HepG2 (cell line): Measurements from ENCODE around the gene SLC22A14. TPM values are rescaled to one million over a fixed set of nuclear protein-coding genes. Genes with fewer than 3 reads are reported as not detected.
A peak's percentile ranks its signal among the peaks of the same experiment; 100 is the strongest.

Experiments
- AGO1 ChIP-seq: fragments of 200-400 bp; formaldehyde crosslinking; IDR thresholded peaks from 2 replicates; pipeline ENCODE4 v1.6.1; 2017; ENCODE audit warnings: mild to moderate bottlenecking, low read depth, low read length, moderate library complexity; ENCODE audit not compliant: poor library complexity, severe bottlenecking
- FOXK1 ChIP-seq: sonication (generic); formaldehyde crosslinking; IDR thresholded peaks from 2 replicates; pipeline ENCODE4 v1.4.0; 2020; ENCODE audit warnings: low read depth, missing genetic modification reagents, borderline replicate concordance
- HDAC6 ChIP-seq: fragments of 200-600 bp; sonication (generic); IDR thresholded peaks from 2 replicates; pipeline ENCODE4 v1.7.0; 2017; ENCODE audit warnings: mild to moderate bottlenecking, antibody characterized with exemption, low read length, low read depth
- HNRNPK ChIP-seq: fragments of 200-400 bp; formaldehyde crosslinking; IDR thresholded peaks from 2 replicates; pipeline ENCODE4 v1.6.1; 2018; ENCODE audit warnings: low read length, low read depth, moderate library complexity, mild to moderate bottlenecking; ENCODE audit not compliant: poor library complexity, severe bottlenecking
- HOXA5 ChIP-seq: sonication (generic); formaldehyde crosslinking; IDR thresholded peaks from 2 replicates; pipeline ENCODE4 v1.4.0; 2020; ENCODE audit warnings: missing genetic modification reagents
- IKZF4 ChIP-seq: sonication (generic); formaldehyde crosslinking; IDR thresholded peaks from 2 replicates; pipeline ENCODE4 v1.5.1; 2020; ENCODE audit warnings: borderline replicate concordance, mild to moderate bottlenecking, low read depth, missing genetic modification reagents; ENCODE audit errors: not compliant biosample characterization
- NBN ChIP-seq: fragments of 450-650 bp; conservative IDR thresholded peaks from 2 replicates; pipeline ENCODE4 v1.6.1; 2017
- NCOA2 ChIP-seq: sonication (generic); formaldehyde crosslinking; IDR thresholded peaks from 2 replicates; pipeline ENCODE4 v1.8.0; 2022; ENCODE audit warnings: inconsistent platforms
- RBFOX2 ChIP-seq: fragments of 200-400 bp; formaldehyde crosslinking; IDR thresholded peaks from 2 replicates; pipeline ENCODE4 v1.6.1; 2017; ENCODE audit warnings: low read depth, mild to moderate bottlenecking, low read length
- TFDP2 ChIP-seq: sonication (generic); formaldehyde crosslinking; IDR thresholded peaks from 2 replicates; pipeline ENCODE4 v1.4.0; 2020; ENCODE audit warnings: missing genetic modification reagents
- ZNF232 ChIP-seq: sonication (generic); formaldehyde crosslinking; IDR thresholded peaks from 2 replicates; pipeline ENCODE4 v1.4.0; 2020; ENCODE audit warnings: missing genetic modification reagents, borderline replicate concordance
- ZNF335 ChIP-seq: sonication (generic); formaldehyde crosslinking; IDR thresholded peaks from 2 replicates; pipeline ENCODE4 v1.4.0; 2020; ENCODE audit warnings: missing genetic modification reagents
- ZNF468 ChIP-seq: sonication (generic); formaldehyde crosslinking; IDR thresholded peaks from 2 replicates; pipeline ENCODE4 v1.8.0; 2022; ENCODE audit warnings: mild to moderate bottlenecking, moderate library complexity, missing genetic modification reagents
- ZNF552 ChIP-seq: sonication (generic); formaldehyde crosslinking; IDR thresholded peaks from 2 replicates; pipeline ENCODE4 v1.9.0; 2022; ENCODE audit warnings: missing genetic modification reagents, mild to moderate bottlenecking, borderline replicate concordance
- ZNF580 ChIP-seq: IDR thresholded peaks from 2 replicates; pipeline ENCODE4 v1.6.1; 2016; ENCODE audit warnings: low read depth, borderline replicate concordance
- ZNF629 ChIP-seq: sonication (generic); formaldehyde crosslinking; conservative IDR thresholded peaks from 2 replicates; pipeline ENCODE4 v1.5.0; 2020; ENCODE audit warnings: missing genetic modification reagents
- ZNF644 ChIP-seq: IDR thresholded peaks from 2 replicates; pipeline ENCODE4 v1.6.1; 2016; ENCODE audit warnings: low read depth
- ZNF7 ChIP-seq: IDR thresholded peaks from 2 replicates; pipeline ENCODE4 v1.6.1; 2016; ENCODE audit warnings: missing biosample characterization, missing genetic modification reagents
- ZSCAN21 ChIP-seq: sonication (generic); formaldehyde crosslinking; IDR thresholded peaks from 2 replicates; pipeline ENCODE4 v1.8.0; 2022; ENCODE audit warnings: mild to moderate bottlenecking, missing genetic modification reagents, moderate library complexity, borderline replicate concordance
- polyA plus RNA-seq, 8 experiments: library from polyadenylated mRNA; depleted of rRNA in 3 of 8; stranded (reverse) in 7 of 8; unstranded in 1 of 8; fragments of >200 nt; fragmentation: Illumina TruSeq in 4 of 8; extraction: Trizol in 4 of 8; gene quantifications; 2 replicates each; pipeline versions ENCODE4 v1.2.1 to v1.2.3, GENCODE V29; 2011 to 2016; ENCODE audit warnings: low read depth in 4 of 8, missing spikeins in 1 of 8, mixed read lengths in 1 of 8; ENCODE audit not compliant: insufficient read depth in 1 of 8
- total RNA-seq, 5 experiments: library from RNA; depleted of rRNA; stranded (reverse); fragments of >200 nt; fragmentation: Illumina TruSeq; extraction: Trizol; gene quantifications; 2 replicates each; pipeline ENCODE4 v1.2.3, GENCODE V29; 2016; ENCODE audit warnings: low read depth in 1 of 5
- TF ChIP-seq, protein P1 (sequence below): sonication (generic); formaldehyde crosslinking; IDR thresholded peaks from 2 replicates; pipeline ENCODE4 v1.5.0; 2020; ENCODE audit warnings: missing genetic modification reagents
- TF ChIP-seq, protein P2 (sequence below): sonication (generic); formaldehyde crosslinking; conservative IDR thresholded peaks from 2 replicates; pipeline ENCODE4 v1.8.1; 2023; ENCODE audit warnings: missing genetic modification reagents
- TF ChIP-seq, protein P3 (sequence below): sonication (generic); formaldehyde crosslinking; IDR thresholded peaks from 2 replicates; pipeline ENCODE4 v1.4.0; 2020; ENCODE audit warnings: missing genetic modification reagents
- TF ChIP-seq, protein P4 (sequence below): sonication (generic); formaldehyde crosslinking; IDR thresholded peaks from 2 replicates; pipeline ENCODE4 v1.8.1; 2023; ENCODE audit warnings: mild to moderate bottlenecking, inconsistent platforms, moderate library complexity, missing genetic modification reagents, borderline replicate concordance

SLC22A14 gene
- total and polyA plus RNA-seq, 2 of the 13 experiments (the other 11 are each of a cell fraction or from before 2014, with no cell fraction given), result 0.03 TPM; not detected in 1

DNA sequence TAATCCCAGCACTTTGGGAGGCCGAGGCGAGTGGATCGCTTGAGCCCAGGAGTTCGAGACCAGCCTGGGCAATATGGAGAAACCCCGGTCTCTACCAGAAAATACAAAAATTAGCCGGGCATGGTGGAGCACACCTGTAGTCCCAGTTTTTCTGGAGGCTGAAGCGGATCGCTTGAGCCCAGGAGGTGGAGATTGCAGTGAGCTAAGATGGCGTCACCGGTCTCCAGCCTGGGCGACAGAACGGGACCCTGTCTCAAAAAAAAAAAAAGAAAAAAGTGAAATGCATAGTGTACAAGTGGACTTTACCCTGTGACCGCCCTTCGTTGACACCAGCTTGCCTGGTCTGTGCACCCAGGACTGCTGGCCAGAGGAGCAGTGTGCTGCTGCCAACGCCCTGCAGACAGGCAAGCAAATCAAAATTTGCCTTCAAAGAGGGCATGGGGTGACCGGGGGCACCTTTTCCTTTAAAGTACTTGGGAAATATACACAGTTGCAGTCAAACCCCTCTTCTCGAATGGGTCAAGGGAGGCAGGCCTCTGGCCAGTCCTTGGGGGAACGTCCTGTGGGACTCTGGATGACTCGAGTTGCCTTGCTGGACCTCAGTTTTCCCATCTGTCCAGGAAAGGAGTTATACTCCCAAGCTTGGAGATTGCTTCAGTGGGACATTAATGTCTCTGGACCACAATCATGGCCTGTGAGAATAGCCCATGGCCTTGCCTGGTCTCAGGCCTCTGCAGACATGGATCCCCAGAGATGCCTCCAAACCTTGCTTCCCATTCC lies 65.5 kb downstream of the SLC22A14 start (continued):
- TF ChIP-seq AGO1 (no peak), ZNF232 (CRISPR knock-in tag) (peak; percentile 37; the same call in 1 of the 2 replicates), IKZF4 (no peak), ZNF580 (CRISPR knock-in tag) (no peak), TFDP2 (CRISPR knock-in tag) (no peak), HOXA5 (CRISPR knock-in tag) (no peak), HDAC6 (no peak), ZNF644 (CRISPR knock-in tag) (peak; percentile 25; the same call in 1 of the 2 replicates), ZNF468 (CRISPR knock-in tag) (no peak), NBN (no peak), ZNF335 (no peak), NCOA2 (CRISPR knock-in tag) (no peak), ZNF7 (CRISPR knock-in tag) (no peak), ZSCAN21 (CRISPR knock-in tag) (no peak), FOXK1 (no peak), ZNF629 (CRISPR knock-in tag) (peak; percentile 75), RBFOX2 (no peak), HNRNPK (no peak), ZNF552 (CRISPR knock-in tag) (no peak)
- TF ChIP-seq, protein P1, sequence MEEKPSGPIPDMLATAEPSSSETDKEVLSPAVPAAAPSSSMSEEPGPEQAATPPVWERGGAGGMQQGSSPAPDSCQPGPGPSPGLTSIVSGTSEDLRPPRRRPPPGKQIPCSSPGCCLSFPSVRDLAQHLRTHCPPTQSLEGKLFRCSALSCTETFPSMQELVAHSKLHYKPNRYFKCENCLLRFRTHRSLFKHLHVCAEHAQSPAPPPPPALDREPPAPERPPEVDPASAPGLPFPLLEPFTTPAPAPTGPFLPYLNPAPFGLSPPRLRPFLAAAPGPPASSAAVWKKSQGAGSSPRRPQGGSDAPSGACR, result no peak
- TF ChIP-seq, protein P2, sequence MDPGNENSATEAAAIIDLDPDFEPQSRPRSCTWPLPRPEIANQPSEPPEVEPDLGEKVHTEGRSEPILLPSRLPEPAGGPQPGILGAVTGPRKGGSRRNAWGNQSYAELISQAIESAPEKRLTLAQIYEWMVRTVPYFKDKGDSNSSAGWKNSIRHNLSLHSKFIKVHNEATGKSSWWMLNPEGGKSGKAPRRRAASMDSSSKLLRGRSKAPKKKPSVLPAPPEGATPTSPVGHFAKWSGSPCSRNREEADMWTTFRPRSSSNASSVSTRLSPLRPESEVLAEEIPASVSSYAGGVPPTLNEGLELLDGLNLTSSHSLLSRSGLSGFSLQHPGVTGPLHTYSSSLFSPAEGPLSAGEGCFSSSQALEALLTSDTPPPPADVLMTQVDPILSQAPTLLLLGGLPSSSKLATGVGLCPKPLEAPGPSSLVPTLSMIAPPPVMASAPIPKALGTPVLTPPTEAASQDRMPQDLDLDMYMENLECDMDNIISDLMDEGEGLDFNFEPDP, result no peak
- TF ChIP-seq, protein P3, sequence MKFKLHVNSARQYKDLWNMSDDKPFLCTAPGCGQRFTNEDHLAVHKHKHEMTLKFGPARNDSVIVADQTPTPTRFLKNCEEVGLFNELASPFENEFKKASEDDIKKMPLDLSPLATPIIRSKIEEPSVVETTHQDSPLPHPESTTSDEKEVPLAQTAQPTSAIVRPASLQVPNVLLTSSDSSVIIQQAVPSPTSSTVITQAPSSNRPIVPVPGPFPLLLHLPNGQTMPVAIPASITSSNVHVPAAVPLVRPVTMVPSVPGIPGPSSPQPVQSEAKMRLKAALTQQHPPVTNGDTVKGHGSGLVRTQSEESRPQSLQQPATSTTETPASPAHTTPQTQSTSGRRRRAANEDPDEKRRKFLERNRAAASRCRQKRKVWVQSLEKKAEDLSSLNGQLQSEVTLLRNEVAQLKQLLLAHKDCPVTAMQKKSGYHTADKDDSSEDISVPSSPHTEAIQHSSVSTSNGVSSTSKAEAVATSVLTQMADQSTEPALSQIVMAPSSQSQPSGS (CRISPR knock-in tag), result 0 out of 2 replicates have a peak, but pooled peaks have one; percentile 56
- TF ChIP-seq, protein P4, sequence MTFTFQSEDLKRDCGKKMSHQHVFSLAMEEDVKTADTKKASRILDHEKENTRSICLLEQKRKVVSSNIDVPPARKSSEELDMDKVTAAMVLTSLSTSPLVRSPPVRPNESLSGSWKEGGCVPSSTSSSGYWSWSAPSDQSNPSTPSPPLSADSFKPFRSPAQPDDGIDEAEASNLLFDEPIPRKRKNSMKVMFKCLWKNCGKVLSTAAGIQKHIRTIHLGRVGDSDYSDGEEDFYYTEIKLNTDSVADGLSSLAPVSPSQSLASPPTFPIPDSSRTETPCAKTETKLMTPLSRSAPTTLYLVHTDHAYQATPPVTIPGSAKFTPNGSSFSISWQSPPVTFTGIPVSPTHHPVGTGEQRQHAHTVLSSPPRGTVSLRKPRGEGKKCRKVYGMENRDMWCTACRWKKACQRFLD, result no peak
